HepG2 (cell line): ENCODE results near the gene TADA2B. TPM values are rescaled to one million over a fixed set of nuclear protein-coding genes. Genes with fewer than 3 reads are reported as not detected.

ENCODE experiments used
- ATAC-seq: fragments of 200-7000 bp; cut with Tn5 transposase; 3 replicates; pipeline ENCODE4 v1.9.1; 2020; ENCODE audit warnings: mild to moderate bottlenecking, moderate library complexity
- BruUV-seq: library from RNA; stranded (reverse); fragments of 400-500 nt; replicated peaks from 2 replicates; lab custom pipeline; 2021; lab: Mats Ljungman, UMichigan
- CTCF ChIA-PET: fragments of 300-600 bp; formaldehyde crosslinking; extraction: SDS; loops from one replicate; lab custom pipeline; 2021; ENCODE audit warnings: low total read pairs, inconsistent platforms, low intra/inter-chr PET ratio; lab: Yijun Ruan, JAX
- POLR2A ChIA-PET: fragments of 350-600 bp; sonication (Branson Sonifier 250); formaldehyde crosslinking; loops from one replicate; lab custom pipeline; 2020; ENCODE audit warnings: antibody characterized with exemption, inconsistent platforms; lab: Yijun Ruan, JAX
- DNase-seq: peaks from one replicate; pipeline ENCODE4 v3.0.0-alpha.2; 2015; ENCODE audit warnings: low spot score
- FAIRE-seq: peaks from 3 replicates; lab custom pipeline; 2011; peaks lifted over from hg19 to GRCh38; lab: Jason Lieb, UNC
- H2AFZ ChIP-seq: one replicate; pipeline ENCODE4 v1.6.1; 2011; ENCODE audit warnings: low read length, inconsistent platforms
- H3K27ac ChIP-seq: fragments of 300-600 bp; 3 replicates; pipeline ENCODE4 v1.8.0; 2011; ENCODE audit warnings: mixed run types, mild to moderate bottlenecking, mixed read lengths, low read length, inconsistent platforms; ENCODE audit not compliant: insufficient read depth; ENCODE audit errors: extremely low read length
- H3K27me3 ChIP-seq, 2 experiments: fragments of 200-600 bp in 1 of 2; 2 replicates in 1 of 2; 3 replicates in 1 of 2; pipeline versions ENCODE4 v1.6.0 to v1.8.0; 2011; ENCODE audit warnings: low read length in 2 of 2, mild to moderate bottlenecking in 2 of 2, moderate library complexity in 2 of 2, inconsistent platforms in 1 of 2; ENCODE audit not compliant: insufficient read depth in 2 of 2, control insufficient read depth in 1 of 2
- H3K36me3 ChIP-seq, 2 experiments: fragments of 200-600 bp in 1 of 2; replicated peaks in 1 of 2; 2 replicates in 1 of 2; 3 replicates in 1 of 2; pipeline versions ENCODE4 v1.5.1 to v1.8.0; 2011; ENCODE audit warnings: low read length in 2 of 2, inconsistent platforms in 1 of 2; ENCODE audit not compliant: insufficient read depth in 2 of 2, control insufficient read depth in 1 of 2
- H3K4me1 ChIP-seq: 2 replicates; pipeline ENCODE4 v1.5.1; 2012; ENCODE audit warnings: low read length, inconsistent platforms; ENCODE audit not compliant: insufficient read depth
- H3K4me2 ChIP-seq: 2 replicates; pipeline ENCODE4 v1.6.0; 2011; ENCODE audit warnings: low read depth, low read length, inconsistent platforms
- H3K4me3 ChIP-seq, 3 experiments: fragments of 200-600 bp in 1 of 3; sonication (generic), shearing (Covaris generic) in 1 of 3; replicated peaks in 1 of 3; 2 replicates each; pipeline ENCODE4 v1.5.1; 2011 to 2016; ENCODE audit warnings: low read length in 3 of 3, inconsistent platforms in 2 of 3, low read depth in 2 of 3, mild to moderate bottlenecking in 2 of 3, control low read depth in 1 of 3, mixed read lengths in 1 of 3; ENCODE audit not compliant: insufficient read depth in 1 of 3
- H3K79me2 ChIP-seq: one replicate; pipeline ENCODE4 v1.6.1; 2011; ENCODE audit warnings: low read length, inconsistent platforms; ENCODE audit not compliant: insufficient read depth
- H3K9ac ChIP-seq: 2 replicates; pipeline ENCODE4 v1.6.0; 2011; ENCODE audit warnings: mild to moderate bottlenecking, low read depth, low read length, inconsistent platforms; ENCODE audit not compliant: insufficient read depth
- H3K9me3 ChIP-seq: 2 replicates; pipeline ENCODE4 v1.5.1; 2012; ENCODE audit warnings: mild to moderate bottlenecking, low read length
- H4K20me1 ChIP-seq: 2 replicates; pipeline ENCODE4 v1.6.0; 2011; ENCODE audit warnings: inconsistent platforms, mild to moderate bottlenecking, low read length, moderate library complexity; ENCODE audit not compliant: insufficient read depth
- BORCS8-MEF2B ChIP-seq: sonication (generic); formaldehyde crosslinking; IDR thresholded peaks from 2 replicates; pipeline ENCODE4 v1.8.0; 2022; ENCODE audit warnings: mild to moderate bottlenecking, missing genetic modification reagents
- CCAR2 ChIP-seq: fragments of 200-400 bp; formaldehyde crosslinking; optimal IDR thresholded peaks from 2 replicates; pipeline ENCODE3; 2018; ENCODE audit warnings: low read depth, mild to moderate bottlenecking, low read length, moderate library complexity
- GZF1 ChIP-seq: sonication (generic); formaldehyde crosslinking; IDR thresholded peaks from 2 replicates; pipeline ENCODE4 v1.5.1; 2020; ENCODE audit warnings: mild to moderate bottlenecking, missing genetic modification reagents
- RAD51 ChIP-seq: fragments of 450-650 bp; IDR thresholded peaks from 2 replicates; pipeline ENCODE4 v1.6.1; 2016; ENCODE audit warnings: borderline replicate concordance
- SNRNP70 ChIP-seq: fragments of 200-400 bp; formaldehyde crosslinking; IDR thresholded peaks from 2 replicates; pipeline ENCODE4 v1.6.1; 2017; ENCODE audit warnings: mild to moderate bottlenecking, low read depth, low read length, moderate library complexity
- TAF15 ChIP-seq: fragments of 200-400 bp; formaldehyde crosslinking; IDR thresholded peaks from one replicate; pipeline ENCODE4 v1.6.1; 2018; ENCODE audit warnings: mild to moderate bottlenecking, low read depth, low read length; ENCODE audit not compliant: poor library complexity, severe bottlenecking
- THRA ChIP-seq: sonication (generic); formaldehyde crosslinking; IDR thresholded peaks from 2 replicates; pipeline ENCODE4 v1.4.0; 2020; ENCODE audit warnings: missing genetic modification reagents, borderline replicate concordance
- TMF1 ChIP-seq: sonication (generic); formaldehyde crosslinking; IDR thresholded peaks from 2 replicates; pipeline ENCODE4 v1.8.1; 2022; ENCODE audit warnings: low read depth, missing genetic modification reagents
- ZFY ChIP-seq: sonication (generic); formaldehyde crosslinking; IDR thresholded peaks from 2 replicates; pipeline ENCODE4 v1.4.0; 2020; ENCODE audit warnings: missing genetic modification reagents
- ZNF24 ChIP-seq: fragments of 450-650 bp; IDR thresholded peaks from 2 replicates; pipeline ENCODE4 v1.6.1; 2017; ENCODE audit warnings: antibody characterized with exemption, mild to moderate bottlenecking
- ZNF251 ChIP-seq: sonication (generic); formaldehyde crosslinking; IDR thresholded peaks from 2 replicates; pipeline ENCODE4 v1.9.0; 2021; ENCODE audit warnings: mild to moderate bottlenecking, missing genetic modification reagents
- ZNF549 ChIP-seq: sonication (generic); formaldehyde crosslinking; IDR thresholded peaks from 2 replicates; pipeline ENCODE4 v1.5.0; 2020; ENCODE audit warnings: missing genetic modification reagents
- ZNF572 ChIP-seq: sonication (generic); formaldehyde crosslinking; IDR thresholded peaks from 2 replicates; pipeline ENCODE4 v1.5.1; 2020; ENCODE audit warnings: mild to moderate bottlenecking, missing genetic modification reagents
- ZNF776 ChIP-seq: sonication (generic); formaldehyde crosslinking; IDR thresholded peaks from 2 replicates; pipeline ENCODE4 v1.4.0; 2020; ENCODE audit warnings: mild to moderate bottlenecking, missing genetic modification reagents
- ZNF800 ChIP-seq: sonication (generic); formaldehyde crosslinking; IDR thresholded peaks from 2 replicates; pipeline ENCODE4 v1.4.0; 2020; ENCODE audit warnings: missing genetic modification reagents
- WGBS: methylation state at CpG from one replicate; pipeline ENCODE4 v1.1.6; 2017; ENCODE audit warnings: low lambda C conversion rate; 5-methylcytosine and 5-hydroxymethylcytosine counted together
- in situ Hi-C: cut with HindIII; loops from 2 replicates; pipeline ENCODE4 v1.10.0; 2017; ENCODE audit warnings: low pct_unique_long_range_greater_than_20kb; ENCODE audit not compliant: extremely low pct_ligation_motif_present
- intact Hi-C: fragments of 100-400 bp; cut with micrococcal nuclease; formaldehyde crosslinking; loops from one replicate; pipeline ENCODE4 v1.10.0; 2022; ENCODE audit not compliant: unreplicated experiment
- polyA plus RNA-seq, 8 experiments: library from polyadenylated mRNA; depleted of rRNA in 3 of 8; stranded (reverse) in 7 of 8; unstranded in 1 of 8; fragments of >200 nt; fragmentation: Illumina TruSeq in 4 of 8; extraction: Trizol in 4 of 8; gene quantifications; 2 replicates each; pipeline versions ENCODE4 v1.2.1 to v1.2.3, GENCODE V29; 2011 to 2016; ENCODE audit warnings: low read depth in 4 of 8, missing spikeins in 1 of 8, mixed read lengths in 1 of 8; ENCODE audit not compliant: insufficient read depth in 1 of 8
- total RNA-seq, 5 experiments: library from RNA; depleted of rRNA; stranded (reverse); fragments of >200 nt; fragmentation: Illumina TruSeq; extraction: Trizol; gene quantifications; 2 replicates each; pipeline ENCODE4 v1.2.3, GENCODE V29; 2016; ENCODE audit warnings: low read depth in 1 of 5
- TF ChIP-seq, protein P1 (sequence below): IDR thresholded peaks from 2 replicates; pipeline ENCODE4 v1.6.1; 2016; ENCODE audit warnings: missing biosample characterization, missing genetic modification reagents, low read depth
- TF ChIP-seq, protein P2 (sequence below): sonication (generic); formaldehyde crosslinking; IDR thresholded peaks from 2 replicates; pipeline ENCODE4 v1.9.0; 2021; ENCODE audit warnings: missing genetic modification reagents, mild to moderate bottlenecking, borderline replicate concordance

The TADA2B gene
- total and polyA plus RNA-seq, 2 of the 13 experiments (the other 11 are each of a cell fraction or from before 2014, with no cell fraction given) = 4.6 to 8.9 TPM

DNA sequence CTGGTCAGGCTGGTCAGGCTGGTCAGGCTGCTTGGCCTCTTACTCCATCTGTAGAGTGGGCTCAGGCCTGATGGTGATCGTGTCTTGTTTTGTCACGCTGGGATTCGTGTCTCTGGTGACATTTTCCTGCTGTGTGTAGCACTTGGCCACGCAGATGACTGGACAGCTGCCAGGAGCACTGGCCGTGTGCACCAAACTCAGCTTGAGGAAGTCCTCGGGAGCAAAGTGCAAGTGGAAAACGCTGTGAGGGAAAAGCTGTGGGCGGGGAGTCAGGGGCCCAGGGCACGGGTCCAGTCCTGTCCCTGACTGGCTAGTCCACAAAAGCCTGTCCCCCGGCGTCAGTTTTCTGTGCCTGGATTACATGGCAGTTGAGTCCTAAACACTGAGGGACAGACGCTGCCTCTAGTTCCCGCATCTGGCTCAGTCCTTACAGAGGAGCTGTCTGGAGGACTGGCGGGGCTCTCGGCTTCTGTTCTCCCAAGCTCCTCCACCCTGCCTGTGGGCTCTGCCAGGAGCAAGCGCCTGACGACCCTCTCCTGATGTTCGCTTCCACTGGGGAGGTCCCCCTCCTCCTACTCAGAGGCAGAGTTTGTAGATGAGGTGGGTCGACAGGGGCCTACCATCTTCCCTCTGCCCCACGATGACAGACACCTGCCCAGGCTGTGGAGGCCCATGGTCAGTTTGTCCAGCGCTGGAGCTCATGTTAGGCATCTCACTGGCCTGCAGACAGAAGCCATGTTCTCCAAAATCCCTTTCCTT lies 60.6 kb downstream of the TADA2B start:
- H3K4me2 ChIP-seq = peak overlapping the region; percentile 99
- intact Hi-C loops = loop anchor here (2.0 to 5.0 kb wide), 2 partner anchors 63 to 84 kb away; no protein-coding TSS in a partner anchor
- no peaks in the 10 kb centered on the region for H4K20me1 ChIP-seq
- peak overlapping the region; percentile 92 for H3K27ac ChIP-seq
- H3K36me3 ChIP-seq = no peaks in the 10 kb centered on the region
- no peaks in the 10 kb centered on the region for H3K79me2 ChIP-seq
- H3K4me3 ChIP-seq = peak overlapping the region; percentile 49 to 88 (median 80)
- peak overlapping the region; percentile 77 for H2AFZ ChIP-seq
- FAIRE-seq = peak; percentile 75
- H3K4me1 ChIP-seq = peaks cover 51% of the 10 kb centered on the region
- CTCF ChIA-PET = interaction anchor here (2.0 kb wide), 1 partner anchor 83 kb away, joined by 7 read pairs; no protein-coding TSS in a partner anchor
- POLR2A ChIA-PET = interaction anchor here (0.6 to 1.8 kb wide), 11 partner anchors 8 to 631 kb away, joined by 3 to 13 read pairs (median 4); partner anchors contain the start of genes GRPEL1 and TBC1D14
- H3K9me3 ChIP-seq = no peaks in the 10 kb centered on the region
- H3K9ac ChIP-seq = peak overlapping the region; percentile 64
- peak; percentile 86 for DNase-seq
- peaks cover 2 to 8% of the 10 kb centered on the region in 2 experiments; a peak in 1 of 5 replicates for H3K27me3 ChIP-seq
- BruUV-seq = TSS peak; percentile 90
- peak; percentile 83 for ATAC-seq
- WGBS = 2% methylated on average over 12 of the region's 21 CpGs
- in situ Hi-C loops = no loop called here
- TF ChIP-seq RAD51 (no peak), ZNF776 (CRISPR knock-in tag) (peak; percentile 57; the same call in 1 of the 2 replicates), CCAR2 (no peak), TMF1 (peak; percentile 83), ZNF549 (CRISPR knock-in tag) (peak; percentile 79; the same call in 1 of the 2 replicates), ZNF24 (no peak), THRA (CRISPR knock-in tag) (peak; percentile 54; the same call in 1 of the 2 replicates), ZNF572 (CRISPR knock-in tag) (0 out of 2 replicates have a peak, but pooled peaks have one; percentile 19), BORCS8-MEF2B (CRISPR knock-in tag) (peak; percentile 65; the same call in 1 of the 2 replicates), ZNF251 (CRISPR knock-in tag) (no peak), ZFY (CRISPR knock-in tag) (no peak), SNRNP70 (no peak), ZNF800 (CRISPR knock-in tag) (0 out of 2 replicates have a peak, but pooled peaks have one; percentile 20), GZF1 (CRISPR knock-in tag) (peak; percentile 6; the same call in 1 of the 2 replicates), TAF15 (no peak)
- TF ChIP-seq, protein P1, sequence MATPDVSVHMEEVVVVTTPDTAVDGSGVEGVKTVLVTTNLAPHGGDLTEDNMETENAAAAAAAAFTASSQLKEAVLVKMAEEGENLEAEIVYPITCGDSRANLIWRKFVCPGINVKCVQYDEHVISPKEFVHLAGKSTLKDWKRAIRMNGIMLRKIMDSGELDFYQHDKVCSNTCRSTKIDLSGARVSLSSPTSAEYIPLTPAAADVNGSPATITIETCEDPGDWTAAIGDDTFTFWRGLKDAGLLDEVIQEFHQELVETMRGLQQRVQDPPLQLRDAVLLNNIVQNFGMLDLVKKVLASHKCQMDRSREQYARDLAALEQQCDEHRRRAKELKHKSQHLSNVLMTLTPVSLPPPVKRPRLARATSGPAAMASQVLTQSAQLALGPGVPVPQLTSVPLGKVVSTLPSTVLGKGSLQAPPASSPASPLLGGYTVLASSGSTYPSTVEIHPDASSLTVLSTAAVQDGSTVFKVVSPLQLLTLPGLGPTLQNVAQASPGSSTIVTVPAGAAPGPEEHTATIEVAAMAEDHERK (CRISPR knock-in tag) = no peak
- TF ChIP-seq, protein P2, sequence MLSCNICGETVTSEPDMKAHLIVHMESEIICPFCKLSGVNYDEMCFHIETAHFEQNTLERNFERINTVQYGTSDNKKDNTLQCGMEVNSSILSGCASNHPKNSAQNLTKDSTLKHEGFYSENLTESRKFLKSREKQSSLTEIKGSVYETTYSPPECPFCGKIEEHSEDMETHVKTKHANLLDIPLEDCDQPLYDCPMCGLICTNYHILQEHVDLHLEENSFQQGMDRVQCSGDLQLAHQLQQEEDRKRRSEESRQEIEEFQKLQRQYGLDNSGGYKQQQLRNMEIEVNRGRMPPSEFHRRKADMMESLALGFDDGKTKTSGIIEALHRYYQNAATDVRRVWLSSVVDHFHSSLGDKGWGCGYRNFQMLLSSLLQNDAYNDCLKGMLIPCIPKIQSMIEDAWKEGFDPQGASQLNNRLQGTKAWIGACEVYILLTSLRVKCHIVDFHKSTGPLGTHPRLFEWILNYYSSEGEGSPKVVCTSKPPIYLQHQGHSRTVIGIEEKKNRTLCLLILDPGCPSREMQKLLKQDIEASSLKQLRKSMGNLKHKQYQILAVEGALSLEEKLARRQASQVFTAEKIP = no peak
